Naive B cell (primary cell): Measurements from ENCODE around the gene LAMC1. TPM values are rescaled to one million over a fixed set of nuclear protein-coding genes. Genes with fewer than 3 reads are reported as not detected.

Source experiments
- ATAC-seq, 2 donors: fragments of 150-1000 bp; cut with Tn5 transposase; 2 replicates each; pipeline ENCODE4 v1.10.0; 2021; ENCODE audit warnings: low read depth in 2 of 2, mild to moderate bottlenecking in 2 of 2, moderate library complexity in 2 of 2
- DNase-seq: peaks from one replicate; pipeline ENCODE4 v3.0.0; 2022
- H3K27ac Mint-ChIP-seq, 6 donors: one replicate each; pipeline ENCODE4 v1.8.0; 2020 to 2022; ENCODE audit warnings: mild to moderate bottlenecking in 6 of 6, mixed read lengths in 6 of 6, moderate library complexity in 5 of 6, inconsistent platforms in 2 of 6
- H3K27me3 Mint-ChIP-seq, 3 donors: one replicate each; pipeline ENCODE4 v1.8.0; 2021 to 2022; ENCODE audit warnings: mixed read lengths in 3 of 3, mild to moderate bottlenecking in 1 of 3
- H3K36me3 Mint-ChIP-seq, 2 donors: one replicate each; pipeline ENCODE4 v1.8.0; 2020 to 2022; ENCODE audit warnings: mixed read lengths in 2 of 2, inconsistent platforms in 1 of 2, mild to moderate bottlenecking in 1 of 2
- H3K4me1 Mint-ChIP-seq, 3 donors: one replicate each; pipeline ENCODE4 v1.8.0; 2020 to 2022; ENCODE audit warnings: mixed read lengths in 3 of 3, inconsistent platforms in 1 of 3, mild to moderate bottlenecking in 1 of 3, moderate library complexity in 1 of 3
- H3K4me3 Mint-ChIP-seq, 8 donors: one replicate each; pipeline ENCODE4 v1.8.0; 2020 to 2022; ENCODE audit warnings: mild to moderate bottlenecking in 8 of 8, mixed read lengths in 8 of 8, moderate library complexity in 8 of 8, inconsistent platforms in 2 of 8
- H3K9me3 Mint-ChIP-seq, 7 donors: one replicate each; pipeline ENCODE4 v1.8.0; 2020 to 2022; ENCODE audit warnings: mixed read lengths in 7 of 7, mild to moderate bottlenecking in 5 of 7, inconsistent platforms in 2 of 7, moderate library complexity in 1 of 7
- polyA plus RNA-seq, 6 donors: library from polyadenylated mRNA; unstranded; fragments of 300-500 nt; fragmentation: Illumina TruSeq; gene quantifications; one replicate each; pipeline ENCODE4 v1.2.3, GENCODE V29; 2021; ENCODE audit warnings: low read depth in 6 of 6

LAMC1 gene
- polyA plus RNA-seq, 6 donors from 2014 or later: 5.9 to 17.6 (median 13.5) TPM

- no peaks in the 10 kb centered on the region for H3K4me1 Mint-ChIP-seq
- ATAC-seq (no peak), DNase-seq (no peak)
- H3K27me3 Mint-ChIP-seq: peaks cover 0 to 30% (median 25%) of the 10 kb centered on the region in 3 donors
- no peak overlapping the region for H3K27ac Mint-ChIP-seq
- peaks cover 0 to 6% (median 0%) of the 10 kb centered on the region in 7 donors for H3K9me3 Mint-ChIP-seq
- H3K36me3 Mint-ChIP-seq: peaks cover 5 to 6% of the 10 kb centered on the region in 2 donors
- H3K4me3 Mint-ChIP-seq: no peak overlapping the region
These were observed 21.0 kb upstream of the LAMC1 start for GRCh38 chr1:183002267-183002666.

GRCh38 chr1:183002797-183003196, 20.4 kb upstream of the LAMC1 start:
- peaks cover 3 to 35% (median 31%) of the 10 kb centered on the region in 3 donors for H3K27me3 Mint-ChIP-seq
- DNase-seq (no peak), ATAC-seq (no peak)
- H3K4me1 Mint-ChIP-seq: no peaks in the 10 kb centered on the region
- peaks cover 5 to 6% of the 10 kb centered on the region in 2 donors for H3K36me3 Mint-ChIP-seq
- no peak overlapping the region for H3K27ac Mint-ChIP-seq
- no peak overlapping the region for H3K4me3 Mint-ChIP-seq
- peaks cover 0 to 6% (median 0%) of the 10 kb centered on the region in 7 donors for H3K9me3 Mint-ChIP-seq

- DNase-seq (no peak), ATAC-seq (no peak)
- no peak overlapping the region for H3K27ac Mint-ChIP-seq
- H3K9me3 Mint-ChIP-seq: peaks cover 0 to 6% (median 0%) of the 10 kb centered on the region in 7 donors
- no peaks in the 10 kb centered on the region for H3K4me1 Mint-ChIP-seq
- peaks cover 3 to 36% (median 32%) of the 10 kb centered on the region in 3 donors for H3K27me3 Mint-ChIP-seq
- H3K4me3 Mint-ChIP-seq: no peak overlapping the region
- H3K36me3 Mint-ChIP-seq: peaks cover 5 to 6% of the 10 kb centered on the region in 2 donors
These were observed 20.0 kb upstream of the LAMC1 start for GRCh38 chr1:183003203-183003602.

GRCh38 chr1:183004141-183004540, 19.1 kb upstream of the LAMC1 start:
- Mint-ChIP-seq H3K36me3 (peaks cover 5 to 6% of the 10 kb centered on the region in 2 donors), H3K4me3 (no peak overlapping the region), H3K27me3 (peaks cover 3 to 32% (median 32%) of the 10 kb centered on the region in 3 donors), H3K9me3 (peaks cover 0 to 6% (median 0%) of the 10 kb centered on the region in 7 donors), H3K4me1 (no peaks in the 10 kb centered on the region), H3K27ac (no peak overlapping the region)
- ATAC-seq (no peak), DNase-seq (no peak)

GRCh38 chr1:183011859-183012258, 11.4 kb upstream of the LAMC1 start:
- Mint-ChIP-seq H3K4me3 (no peak overlapping the region), H3K27me3 (peaks cover 17 to 30% (median 22%) of the 10 kb centered on the region in 3 donors), H3K9me3 (peaks cover 4 to 22% (median 13%) of the 10 kb centered on the region in 7 donors), H3K36me3 (peaks cover 8 to 11% of the 10 kb centered on the region in 2 donors), H3K27ac (no peak overlapping the region), H3K4me1 (no peaks in the 10 kb centered on the region)
- ATAC-seq: no peak
- DNase-seq: no peak

- no peak for DNase-seq
- H3K4me1 Mint-ChIP-seq: no peaks in the 10 kb centered on the region
- peaks cover 8 to 11% of the 10 kb centered on the region in 2 donors for H3K36me3 Mint-ChIP-seq
- H3K4me3 Mint-ChIP-seq: no peak overlapping the region
- H3K9me3 Mint-ChIP-seq: peaks cover 4 to 22% (median 13%) of the 10 kb centered on the region in 7 donors
- H3K27me3 Mint-ChIP-seq: peaks cover 13 to 30% (median 21%) of the 10 kb centered on the region in 3 donors
- no peak overlapping the region for H3K27ac Mint-ChIP-seq
- no peak for ATAC-seq
These were observed 10.8 kb upstream of the LAMC1 start for GRCh38 chr1:183012301-183012994.

GRCh38 chr1:183019139-183019740, 4.0 kb upstream of the LAMC1 start:
- DNase-seq: no peak
- H3K9me3 Mint-ChIP-seq: no peaks in the 10 kb centered on the region
- no peak for ATAC-seq
- no peak overlapping the region for H3K27ac Mint-ChIP-seq
- peak overlapping the region in 1 of 8 donors; percentile 24 for H3K4me3 Mint-ChIP-seq
- H3K4me1 Mint-ChIP-seq: peaks cover 13 to 15% (median 14%) of the 10 kb centered on the region in 3 donors
- H3K27me3 Mint-ChIP-seq: peaks cover 8 to 14% (median 11%) of the 10 kb centered on the region in 3 donors
- no peaks in the 10 kb centered on the region for H3K36me3 Mint-ChIP-seq

GRCh38 chr1:183019860-183020259, 3.4 kb upstream of the LAMC1 start:
- H3K27ac Mint-ChIP-seq: no peak overlapping the region
- no peaks in the 10 kb centered on the region for H3K36me3 Mint-ChIP-seq
- DNase-seq: no peak
- ATAC-seq: no peak
- H3K4me3 Mint-ChIP-seq: peak overlapping the region in 1 of 8 donors; percentile 24
- H3K9me3 Mint-ChIP-seq: no peaks in the 10 kb centered on the region
- H3K4me1 Mint-ChIP-seq: peaks cover 18 to 21% (median 21%) of the 10 kb centered on the region in 3 donors
- peaks cover 8 to 12% (median 11%) of the 10 kb centered on the region in 3 donors for H3K27me3 Mint-ChIP-seq

- Mint-ChIP-seq H3K36me3 (no peaks in the 10 kb centered on the region), H3K27ac (peak overlapping the region in 2 of 6 donors; percentile 1 to 47), H3K4me3 (peak overlapping the region; percentile 83 to 97 (median 90)), H3K9me3 (no peaks in the 10 kb centered on the region), H3K27me3 (peaks cover 5% of the 10 kb centered on the region in 3 donors), H3K4me1 (peaks cover 31 to 36% (median 34%) of the 10 kb centered on the region in 3 donors)
- no peak for DNase-seq
- ATAC-seq: no peak
These were observed 1.6 kb upstream of the LAMC1 start for GRCh38 chr1:183021405-183022201.

GRCh38 chr1:183022202-183023145, 746 bp upstream of the LAMC1 start:
- Mint-ChIP-seq H3K36me3 (no peaks in the 10 kb centered on the region), H3K27ac (peak overlapping the region; percentile 1 to 94 (median 66)), H3K27me3 (peaks cover 0 to 5% (median 0%) of the 10 kb centered on the region in 3 donors), H3K9me3 (no peaks in the 10 kb centered on the region), H3K4me3 (peak overlapping the region; percentile 83 to 97 (median 90)), H3K4me1 (peaks cover 31 to 38% (median 36%) of the 10 kb centered on the region in 3 donors)
- ATAC-seq (peak; percentile 23 to 25), DNase-seq (peak; percentile 62)

- H3K9me3 Mint-ChIP-seq: no peaks in the 10 kb centered on the region
- peak; percentile 75 for DNase-seq
- peak; percentile 79 to 87 for ATAC-seq
- H3K4me3 Mint-ChIP-seq: peak overlapping the region; percentile 92 to 98 (median 96)
- peaks cover 35 to 41% (median 36%) of the 10 kb centered on the region in 3 donors for H3K4me1 Mint-ChIP-seq
- no peaks in the 10 kb centered on the region for H3K27me3 Mint-ChIP-seq
- peaks cover under 1 to 3% of the 10 kb centered on the region in 2 donors for H3K36me3 Mint-ChIP-seq
- peak overlapping the region; percentile 41 to 88 (median 82) for H3K27ac Mint-ChIP-seq
These were observed 539 bp downstream of the LAMC1 start for GRCh38 chr1:183023601-183024316.
